Bronchial epithelial cell (primary cell): Measurements from ENCODE around the gene CRACDL. TPM values are rescaled to one million over a fixed set of nuclear protein-coding genes. Genes with fewer than 3 reads are reported as not detected.
A peak's percentile ranks its signal among the peaks of the same experiment; 100 is the strongest.

Source experiments
- DNase-seq: peaks from one replicate; pipeline ENCODE4 v3.0.0-alpha.2; 2010; ENCODE audit warnings: low read depth
- FAIRE-seq: peaks from 2 replicates; lab custom pipeline; 2011; peaks lifted over from hg19 to GRCh38; lab: Jason Lieb, UNC
- H3K27me3 ChIP-seq: 2 replicates; pipeline ENCODE4 v1.5.1; 2011; ENCODE audit warnings: low read length; ENCODE audit not compliant: control insufficient read depth, insufficient read depth
- H3K36me3 ChIP-seq: 2 replicates; pipeline ENCODE4 v1.5.1; 2011; ENCODE audit warnings: low read length; ENCODE audit not compliant: control insufficient read depth, insufficient read depth
- H3K4me3 ChIP-seq: 2 replicates; pipeline ENCODE4 v1.5.1; 2011; ENCODE audit warnings: mild to moderate bottlenecking, low read depth, low read length, control low read depth
- CTCF ChIP-seq: IDR thresholded peaks from 2 replicates; pipeline ENCODE4 v1.5.1; 2011; ENCODE audit warnings: mild to moderate bottlenecking, moderate library complexity, low read length, control low read depth, inconsistent platforms; ENCODE audit not compliant: insufficient read depth, severe bottlenecking
- total RNA-seq: library from RNA; depleted of rRNA; stranded (reverse); fragments of >200 nt; gene quantifications from 2 replicates; pipeline ENCODE4 v1.2.1, GENCODE V29; 2014

CRACDL gene
- total RNA-seq, 1 donor from 2014 or later = 0.26 TPM

- Histone ChIP-seq H3K4me3 (no peak overlapping the region), H3K36me3 (no peaks in the 10 kb centered on the region), H3K27me3 (no peaks in the 10 kb centered on the region)
- TF ChIP-seq CTCF = no peak
- DNase-seq (no peak), FAIRE-seq (no peak)
Observed at GRCh38 chr2:98825858-98826257, 110.2 kb downstream of the CRACDL start.

- no peak for DNase-seq
- Histone ChIP-seq H3K4me3 (no peak overlapping the region), H3K36me3 (no peaks in the 10 kb centered on the region), H3K27me3 (no peaks in the 10 kb centered on the region)
- TF ChIP-seq CTCF = no peak
- no peak for FAIRE-seq
Observed at GRCh38 chr2:98825404-98825803, 110.6 kb downstream of the CRACDL start.

GRCh38 chr2:98825020-98825350 is 111.0 kb downstream of the CRACDL start:
- no peak for TF ChIP-seq CTCF
- DNase-seq (no peak), FAIRE-seq (no peak)
- H3K36me3 ChIP-seq = no peaks in the 10 kb centered on the region
- H3K4me3 ChIP-seq = no peak overlapping the region
- H3K27me3 ChIP-seq = no peaks in the 10 kb centered on the region

- FAIRE-seq = no peak
- TF ChIP-seq CTCF = no peak
- Histone ChIP-seq H3K27me3 (no peaks in the 10 kb centered on the region), H3K36me3 (no peaks in the 10 kb centered on the region), H3K4me3 (no peak overlapping the region)
- DNase-seq = no peak
Observed at GRCh38 chr2:98824256-98825019, 111.6 kb downstream of the CRACDL start.

GRCh38 chr2:98823196-98824170 is 112.5 kb downstream of the CRACDL start:
- peak overlapping the region; percentile 27 for H3K4me3 ChIP-seq
- FAIRE-seq (peak; percentile 84), DNase-seq (peak; percentile 49)
- H3K36me3 ChIP-seq = no peaks in the 10 kb centered on the region
- H3K27me3 ChIP-seq = no peaks in the 10 kb centered on the region
- no peak for TF ChIP-seq CTCF
